Stimulated activated CD8-positive, alpha-beta memory T cell treated with anti-CD3 and anti-CD28 coated beads, Interleukin-12 subunit alpha, Interleukin-12 subunit beta, amount 100 ng/mL, for 1 hour (primary cell): ENCODE measurements around the gene TTC38.

Experiments
- DNase-seq: peaks from one replicate; pipeline ENCODE4 v3.0.0-alpha.2; 2020; ENCODE audit warnings: low read depth

Gene TTC38

GRCh38 chr22:46278656-46279645 is 11.1 kb downstream of the TTC38 start:
- no peak for DNase-seq

- DNase-seq = no peak
Observed at GRCh38 chr22:46280063-46280817, 12.4 kb downstream of the TTC38 start.

- DNase-seq = peak; percentile 21
Observed at GRCh38 chr22:46280999-46281623, 13.3 kb downstream of the TTC38 start.

DNA sequence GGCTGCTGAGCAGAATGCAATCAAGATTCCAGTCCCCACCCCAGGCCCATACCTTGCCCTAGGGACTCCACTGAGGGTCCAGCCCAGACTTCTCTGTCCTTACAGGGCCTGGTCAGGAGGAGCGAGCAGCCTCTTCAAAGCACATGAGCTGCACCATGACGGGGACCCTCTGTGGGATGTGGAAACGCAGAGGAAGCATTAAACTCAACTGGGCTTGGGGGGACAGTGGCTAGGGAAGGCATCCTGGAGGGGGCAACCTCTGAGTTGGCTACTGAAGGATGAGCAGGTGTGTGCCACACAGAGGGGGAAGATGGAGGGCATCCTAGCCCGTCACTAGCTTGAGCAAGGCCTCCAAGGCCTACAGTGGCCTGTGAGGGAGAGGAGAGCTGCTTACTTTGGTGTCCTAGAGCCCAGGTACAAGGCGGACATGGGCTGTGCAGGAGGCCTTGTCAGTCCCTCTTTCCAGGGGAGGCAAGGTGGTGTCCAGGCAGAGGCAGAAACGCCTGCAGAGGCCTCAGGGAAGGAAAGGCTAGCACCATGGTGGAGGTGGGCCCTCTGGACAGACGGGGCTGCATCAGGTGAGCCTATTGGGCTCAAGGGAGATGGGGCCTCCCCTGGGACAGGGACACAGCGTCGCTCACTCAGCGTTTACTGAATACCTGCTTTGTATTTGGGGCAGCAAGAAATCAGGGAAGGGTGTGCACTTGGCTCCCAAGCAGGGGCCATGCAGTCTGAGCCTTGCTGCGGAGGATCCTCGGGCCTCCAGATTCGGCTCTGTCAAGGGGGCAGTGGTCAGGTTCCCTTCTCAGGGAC is 14.3 kb downstream of the TTC38 start:
- DNase-seq = no peak

GRCh38 chr22:46286006-46286405 is 18.2 kb downstream of the TTC38 start:
- DNase-seq = no peak

GRCh38 chr22:46286941-46287872 is 19.4 kb downstream of the TTC38 start:
- DNase-seq = no peak

- no peak for DNase-seq
Observed at GRCh38 chr22:46287873-46288751, 20.3 kb downstream of the TTC38 start.

- no peak for DNase-seq
Observed at GRCh38 chr22:46288846-46289243, 21.0 kb downstream of the TTC38 start.

- no peak for DNase-seq
Observed at GRCh38 chr22:46289244-46289891, 21.6 kb downstream of the TTC38 start.

GRCh38 chr22:46290121-46290842 is 22.5 kb downstream of the TTC38 start:
- DNase-seq = no peak

DNA sequence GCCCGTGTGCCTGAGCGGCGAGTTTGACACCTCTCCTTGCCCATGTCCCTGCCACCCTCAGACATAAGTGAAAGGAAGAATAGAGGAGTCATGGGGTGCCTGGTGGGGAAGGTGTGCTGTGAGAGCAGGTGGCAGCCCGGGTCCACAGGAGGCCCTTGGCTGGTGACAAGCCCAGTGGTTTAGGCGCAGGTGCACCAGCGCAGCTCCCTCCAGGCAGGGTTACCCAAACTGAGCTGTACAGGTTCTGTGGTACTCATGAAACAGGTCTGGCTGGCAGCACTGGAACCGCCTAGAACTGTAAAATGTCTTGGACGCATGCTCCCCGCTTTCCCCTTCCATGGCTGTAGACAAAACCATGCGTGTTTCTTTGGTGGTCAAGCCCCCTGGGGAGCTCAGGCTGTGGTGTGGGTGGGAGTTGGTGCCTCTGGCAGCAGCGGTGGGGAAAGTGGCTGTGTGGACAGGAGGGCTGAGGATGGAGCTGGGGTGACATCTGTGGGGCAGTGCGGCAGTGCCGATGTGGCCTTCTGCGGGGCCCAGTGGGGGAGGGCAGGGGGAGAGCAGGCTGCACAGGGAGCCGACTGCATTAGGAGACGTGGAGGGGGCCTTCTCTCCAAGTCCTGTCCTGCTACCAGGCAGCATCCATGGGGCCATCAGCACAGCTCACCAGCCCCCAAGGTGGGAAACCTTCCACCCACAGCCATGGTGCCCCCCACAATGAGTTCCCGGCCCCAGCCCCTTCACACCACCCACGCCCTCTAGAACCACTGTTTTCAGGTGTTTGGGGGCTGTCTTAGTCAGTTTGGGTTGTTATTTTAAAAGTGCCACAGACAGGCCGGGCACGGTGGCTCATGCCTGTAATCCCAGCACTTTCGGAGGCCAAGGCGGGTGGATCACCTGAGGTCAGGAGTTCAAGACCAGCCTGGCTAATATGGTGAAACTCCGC is 23.3 kb downstream of the TTC38 start:
- no peak for DNase-seq

DNA sequence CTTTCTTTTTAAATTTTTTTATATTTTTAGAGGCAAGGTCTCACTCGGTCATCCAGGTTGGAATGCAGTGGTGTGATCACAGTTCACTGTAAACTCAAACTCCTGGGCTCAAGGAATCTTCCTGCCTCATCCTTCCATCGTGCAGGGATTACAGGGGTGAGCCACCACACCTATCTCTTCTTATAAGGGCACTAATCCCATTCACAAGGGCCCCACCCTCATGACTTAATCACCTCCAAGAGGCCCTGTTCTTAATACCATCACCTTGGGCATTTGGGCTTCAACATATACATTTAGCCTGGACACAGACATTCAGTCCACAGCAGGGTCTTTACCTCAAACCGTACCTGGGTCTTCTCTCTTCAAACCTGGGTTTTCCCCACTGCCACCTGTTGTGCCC is 24.4 kb downstream of the TTC38 start:
- no peak for DNase-seq

GRCh38 chr22:46292732-46293131 is 24.9 kb downstream of the TTC38 start:
- no peak for DNase-seq

- no peak for DNase-seq
Observed at GRCh38 chr22:46293577-46294260, 25.9 kb downstream of the TTC38 start.

DNA sequence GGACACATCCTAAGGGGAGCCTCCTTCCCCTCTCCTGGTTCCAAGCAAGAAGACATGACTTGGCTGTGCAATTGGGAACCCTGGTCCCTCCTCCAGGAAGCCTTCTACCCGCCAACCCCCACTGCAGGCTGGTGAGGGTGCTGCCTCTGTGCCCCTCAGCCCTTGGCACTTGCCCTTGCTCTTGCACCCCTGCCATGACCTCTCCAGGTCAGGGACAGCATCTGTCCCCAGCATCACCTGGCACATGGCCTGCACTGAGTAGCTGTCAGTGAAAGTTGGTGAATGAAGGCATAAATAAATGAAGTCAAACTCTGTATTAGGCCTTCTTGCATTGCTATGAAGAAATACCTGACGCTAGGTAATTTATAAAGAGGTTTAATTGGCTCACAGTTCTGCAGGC is 27.0 kb downstream of the TTC38 start:
- no peak for DNase-seq

DNA sequence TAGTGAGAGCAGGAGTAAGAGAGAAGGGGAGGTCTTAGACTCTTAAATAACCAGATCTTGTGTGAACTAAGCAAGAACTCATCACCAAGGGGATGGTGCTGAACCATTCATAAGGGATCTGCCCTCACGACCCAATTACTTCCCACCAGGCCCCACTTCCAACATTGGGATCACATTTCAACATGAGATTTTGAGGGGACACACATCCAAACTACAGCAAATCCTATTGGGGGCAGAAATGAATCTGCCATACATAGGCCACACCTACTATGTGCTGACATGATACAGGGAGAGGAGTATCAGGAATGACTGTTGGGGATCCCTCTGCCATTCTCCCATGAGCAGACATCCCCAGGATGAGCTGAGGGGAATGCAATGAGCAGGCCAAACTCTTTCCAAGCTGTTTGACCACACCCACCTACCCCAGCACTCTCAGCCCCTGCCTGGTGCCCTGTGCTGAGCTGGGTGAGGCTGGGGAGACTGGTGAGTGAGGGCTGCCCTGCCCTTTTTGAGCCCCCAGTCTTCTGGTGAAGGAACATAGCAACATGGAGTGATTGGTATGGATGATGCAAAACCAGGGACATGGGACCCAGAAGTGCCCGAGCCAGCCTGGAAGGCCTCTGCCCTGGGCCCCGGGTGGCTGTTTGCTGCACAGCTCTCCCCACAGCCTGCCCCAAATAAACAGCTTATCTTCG is 27.6 kb downstream of the TTC38 start:
- DNase-seq = no peak
